AG04450 (cell line): ENCODE results near the gene PTBP1. TPM values are rescaled to one million over a fixed set of nuclear protein-coding genes. Genes with fewer than 3 reads are reported as not detected.

Source experiments
- CTCF ChIA-PET: fragments of 300-600, 350-600 bp; formaldehyde crosslinking; extraction: SDS; loops from one replicate; lab custom pipeline; 2022; ENCODE audit warnings: antibody characterized with exemption, inconsistent platforms; lab: Charles Lee
- POLR2A ChIA-PET: fragments of 350-600 bp; formaldehyde crosslinking; extraction: SDS; loops from one replicate; lab custom pipeline; 2021; ENCODE audit warnings: antibody characterized with exemption, inconsistent platforms; lab: Yijun Ruan, JAX
- DNase-seq: peaks from one replicate; pipeline ENCODE4 v3.0.0-alpha.2; 2011; ENCODE audit warnings: low read depth, low spot score
- H3K27ac ChIP-seq: one replicate; pipeline ENCODE4 v1.5.1; 2012; ENCODE audit warnings: low read depth, low read length, control low read depth
- H3K27me3 ChIP-seq: one replicate; pipeline ENCODE4 v1.6.0; 2012; ENCODE audit warnings: low read length; ENCODE audit not compliant: control insufficient read depth, insufficient read depth
- H3K4me3 ChIP-seq: 2 replicates; pipeline ENCODE4 v1.5.1; 2011; ENCODE audit warnings: mild to moderate bottlenecking, low read depth, low read length, control low read depth
- H3K9me3 ChIP-seq: 2 replicates; pipeline ENCODE4 v1.5.1; 2012; ENCODE audit warnings: low read length; ENCODE audit not compliant: control insufficient read depth, insufficient read depth
- CTCF ChIP-seq: IDR thresholded peaks from 2 replicates; pipeline ENCODE4 v1.5.1; 2011; ENCODE audit warnings: low read depth, low read length, control low read depth, inconsistent platforms
- polyA plus RNA-seq: library from polyadenylated mRNA; depleted of rRNA; stranded (reverse); fragments of >200 nt; gene quantifications from 2 replicates; pipeline ENCODE4 v1.2.3, GENCODE V29; 2011

PTBP1 gene
- polyA plus RNA-seq, 1 experiment = 141 TPM

GRCh38 chr19:808423-808775 is 11.1 kb downstream of the PTBP1 start:
- ChIA-PET POLR2A (no interaction called here), CTCF (no interaction called here)
- H3K27me3 ChIP-seq = no peaks in the 10 kb centered on the region

GRCh38 chr19:810077-810855 is 13.0 kb downstream of the PTBP1 start:
- Histone ChIP-seq H3K27ac (no peak overlapping the region), H3K27me3 (no peaks in the 10 kb centered on the region), H3K9me3 (peaks cover 28% of the 10 kb centered on the region; the same call in 1 of the 2 replicates), H3K4me3 (no peak overlapping the region)
- ChIA-PET POLR2A (no interaction called here), CTCF (no interaction called here)
- DNase-seq = no peak
- TF ChIP-seq CTCF = no peak

More at GRCh38 chr19:808423-808775, 11.1 kb downstream of the PTBP1 start:
- Histone ChIP-seq H3K9me3 (peaks cover 14% of the 10 kb centered on the region; the same call in 1 of the 2 replicates), H3K27ac (no peak overlapping the region), H3K4me3 (no peak overlapping the region)
- DNase-seq = no peak
- no peak for TF ChIP-seq CTCF

- Histone ChIP-seq H3K27me3 (no peaks in the 10 kb centered on the region), H3K27ac (no peak overlapping the region), H3K4me3 (no peak overlapping the region), H3K9me3 (peaks cover 34% of the 10 kb centered on the region; the same call in 1 of the 2 replicates)
- ChIA-PET CTCF (no interaction called here), POLR2A (no interaction called here)
- TF ChIP-seq CTCF = no peak
- DNase-seq = no peak
Observed at GRCh38 chr19:810883-811489, 13.7 kb downstream of the PTBP1 start.

- no peak for DNase-seq
- ChIA-PET CTCF (no interaction called here), POLR2A (no interaction called here)
- no peak for TF ChIP-seq CTCF
- H3K9me3 ChIP-seq = peaks cover 34% of the 10 kb centered on the region; the same call in 1 of the 2 replicates
- no peaks in the 10 kb centered on the region for H3K27me3 ChIP-seq
- no peak overlapping the region for H3K4me3 ChIP-seq
- no peak overlapping the region for H3K27ac ChIP-seq
Observed at GRCh38 chr19:811506-812048, 14.3 kb downstream of the PTBP1 start.
